Lower lobe of right lung (tissue), 2 donors: ENCODE measurements around the gene GATD1. TPM values are rescaled to one million over a fixed set of nuclear protein-coding genes. Genes with fewer than 3 reads are reported as not detected.

Experiments used
- ATAC-seq, 2 donors: fragments of 200-7000 bp; cut with Tn5 transposase; one replicate each; pipeline ENCODE4 v1.9.1; 2020 to 2022; ENCODE audit warnings: mild to moderate bottlenecking in 2 of 2, moderate library complexity in 2 of 2
- DNase-seq: peaks from one replicate; pipeline ENCODE4 v3.0.0-alpha.2; 2020
- H3K27ac ChIP-seq: fragments of 200-600 bp; one replicate; pipeline ENCODE4 v1.8.0; 2022
- H3K27me3 ChIP-seq: fragments of 200-600 bp; one replicate; pipeline ENCODE4 v1.8.0; 2022; ENCODE audit warnings: low read depth
- H3K36me3 ChIP-seq: fragments of 200-600 bp; one replicate; pipeline ENCODE4 v1.8.0; 2022; ENCODE audit warnings: mild to moderate bottlenecking
- H3K4me1 ChIP-seq: fragments of 200-600 bp; one replicate; pipeline ENCODE4 v1.8.0; 2022
- H3K4me3 ChIP-seq: fragments of 200-600 bp; one replicate; pipeline ENCODE4 v1.8.0; 2022; ENCODE audit warnings: mild to moderate bottlenecking
- H3K9me3 ChIP-seq: fragments of 200-600 bp; one replicate; pipeline ENCODE4 v1.8.0; 2022
- CTCF ChIP-seq: fragments of 200-600 bp; IDR thresholded peaks from one replicate; pipeline ENCODE4 v1.8.0; 2022; ENCODE audit warnings: antibody characterized with exemption, mild to moderate bottlenecking
- intact Hi-C: fragments of 100-400 bp; cut with DNase I; formaldehyde crosslinking; loops from one replicate; pipeline ENCODE4 v1.11.0; 2022
- total RNA-seq: library from RNA; stranded (reverse); fragmentation: NEBNext Ultra II Directional; extraction: Animal tissue kit (Norgen Biotek cat#: 25700); gene quantifications from one replicate; pipeline ENCODE4 v1.2.1, GENCODE V29; 2021
- donor health status: DM: no; HTN: yes; CAD: no; lungs with severe emphysema.

GATD1 gene
- total RNA-seq, 1 donor from 2014 or later: 46.7 TPM

DNA sequence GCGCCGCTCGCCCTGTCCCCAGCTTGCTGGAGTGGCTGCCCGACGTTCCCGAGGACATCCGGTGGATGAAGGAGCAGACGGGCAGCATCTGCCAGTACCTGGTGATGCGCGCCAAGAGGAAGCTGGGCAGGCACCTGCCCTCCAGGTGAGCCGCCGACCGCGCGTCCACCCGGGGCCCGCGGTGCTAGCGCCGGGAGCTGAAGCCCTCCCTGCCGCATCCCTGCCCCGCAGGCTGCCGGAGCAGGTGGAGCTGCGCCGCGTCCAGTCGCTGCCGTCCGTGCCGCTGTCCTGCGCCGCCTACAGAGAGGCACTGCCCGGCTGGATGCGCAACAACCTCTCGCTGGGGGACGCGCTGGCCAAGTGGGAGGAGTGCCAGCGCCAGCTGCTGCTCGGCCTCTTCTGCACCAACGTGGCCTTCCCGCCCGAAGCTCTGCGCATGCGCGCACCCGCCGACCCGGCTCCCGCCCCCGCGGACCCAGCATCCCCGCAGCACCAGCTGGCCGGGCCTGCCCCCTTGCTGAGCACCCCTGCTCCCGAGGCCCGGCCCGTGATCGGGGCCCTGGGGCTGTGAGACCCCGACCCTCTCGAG is 47.1 kb upstream of the GATD1 start:
- H3K4me1 ChIP-seq: peaks cover 65% of the 10 kb centered on the region
- no peaks in the 10 kb centered on the region for H3K9me3 ChIP-seq
- ATAC-seq (no peak), DNase-seq (no peak)
- no peak overlapping the region for H3K27ac ChIP-seq
- H3K27me3 ChIP-seq: no peaks in the 10 kb centered on the region
- no peak for TF ChIP-seq CTCF
- no peak overlapping the region for H3K4me3 ChIP-seq
- H3K36me3 ChIP-seq: peaks cover 42% of the 10 kb centered on the region
- intact Hi-C loops: no loop called here

DNA sequence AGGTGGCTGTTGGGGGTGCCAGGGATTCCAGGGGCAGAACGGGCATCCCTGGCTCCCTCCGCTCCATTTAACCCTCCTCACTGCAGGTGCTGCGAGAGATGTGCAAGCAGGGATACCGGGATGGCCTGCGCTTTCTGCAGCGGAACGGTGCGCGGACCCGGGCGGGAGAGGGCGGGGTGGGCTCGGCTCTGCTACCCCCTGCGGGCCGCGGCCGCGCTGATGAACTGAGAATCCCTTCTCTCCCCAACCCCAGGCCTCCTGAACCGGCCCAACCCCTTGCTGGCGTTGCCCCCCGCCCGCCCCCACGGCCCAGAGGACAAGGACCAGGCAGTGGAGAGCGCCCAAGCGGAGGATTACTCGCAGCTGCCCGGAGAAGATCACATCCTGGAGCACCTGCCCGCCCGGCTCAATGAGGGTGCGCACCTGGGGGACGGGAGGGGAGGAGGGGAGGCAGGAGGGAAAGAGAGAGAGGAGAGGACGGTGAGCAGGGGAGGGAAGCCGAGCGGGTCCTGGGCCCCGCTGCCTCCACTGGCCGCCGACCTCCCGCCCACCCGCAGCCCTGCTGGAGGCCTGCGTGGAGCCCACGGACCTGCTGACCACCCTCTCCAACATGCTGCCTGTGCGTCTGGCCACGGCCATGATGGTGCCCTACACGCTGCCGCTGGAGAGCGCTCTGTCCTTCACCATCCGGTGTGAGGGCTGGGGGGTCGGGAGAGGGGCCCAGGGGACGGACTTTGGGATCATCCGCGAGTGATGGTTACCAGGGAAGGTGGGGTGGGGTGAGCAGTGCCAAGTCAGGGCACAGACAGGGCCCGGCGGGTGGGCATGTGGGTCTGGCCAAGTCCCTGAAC is 46.4 kb upstream of the GATD1 start:
- intact Hi-C loops: no loop called here
- H3K4me3 ChIP-seq: no peak overlapping the region

DNA sequence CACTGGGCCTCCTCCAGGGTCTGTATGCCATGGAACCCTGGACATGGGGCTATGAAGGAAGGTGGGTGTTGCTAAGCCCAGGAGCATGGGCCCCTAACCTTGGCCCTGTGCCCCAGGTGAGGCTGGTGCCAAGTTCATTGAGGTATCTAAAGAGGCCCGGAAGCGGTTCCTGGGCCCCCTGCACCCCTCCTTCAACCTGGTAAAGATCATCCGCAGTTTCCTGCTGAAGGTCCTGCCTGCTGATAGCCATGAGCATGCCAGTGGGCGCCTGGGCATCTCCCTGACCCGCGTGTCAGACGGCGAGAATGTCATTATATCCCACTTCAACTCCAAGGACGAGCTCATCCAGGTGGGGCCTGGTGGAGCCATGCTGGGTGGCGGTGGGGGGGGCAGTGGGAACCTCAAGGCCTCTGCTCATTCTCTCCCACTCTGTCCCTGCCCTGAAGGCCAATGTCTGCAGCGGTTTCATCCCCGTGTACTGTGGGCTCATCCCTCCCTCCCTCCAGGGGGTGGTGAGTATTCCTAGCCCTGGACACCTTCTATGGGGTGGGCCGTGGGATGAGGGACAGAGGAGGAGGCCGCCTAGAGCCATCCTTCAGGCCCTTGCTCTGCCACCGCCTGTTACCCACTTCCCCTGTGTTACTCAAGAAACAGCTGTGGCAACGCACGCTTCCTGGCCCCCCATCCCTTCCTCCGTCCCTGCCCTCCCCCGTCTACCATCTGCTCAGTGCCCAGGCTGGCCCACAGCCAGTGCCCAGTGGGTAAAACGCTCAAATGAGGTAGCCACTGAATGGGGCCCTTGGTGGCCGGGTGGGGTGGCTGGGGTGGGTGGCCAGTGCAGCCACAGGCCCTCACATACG is 44.5 kb upstream of the GATD1 start:
- Histone ChIP-seq H3K4me1 (peaks cover 46% of the 10 kb centered on the region), H3K36me3 (peaks cover 42% of the 10 kb centered on the region), H3K4me3 (peak overlapping the region; percentile 68), H3K27me3 (no peaks in the 10 kb centered on the region), H3K27ac (peak overlapping the region; percentile 95), H3K9me3 (no peaks in the 10 kb centered on the region)
- no peak for TF ChIP-seq CTCF
- peak; percentile 85 for DNase-seq
- intact Hi-C loops: no loop called here
- peak in 1 of 2 donors; percentile 1 for ATAC-seq

More for the DNA sequence above, 46.4 kb upstream of the GATD1 start:
- ATAC-seq: no peak
- Histone ChIP-seq H3K9me3 (no peaks in the 10 kb centered on the region), H3K4me1 (peaks cover 61% of the 10 kb centered on the region), H3K27ac (no peak overlapping the region), H3K36me3 (peaks cover 42% of the 10 kb centered on the region), H3K27me3 (no peaks in the 10 kb centered on the region)
- no peak for TF ChIP-seq CTCF
- DNase-seq: no peak

DNA sequence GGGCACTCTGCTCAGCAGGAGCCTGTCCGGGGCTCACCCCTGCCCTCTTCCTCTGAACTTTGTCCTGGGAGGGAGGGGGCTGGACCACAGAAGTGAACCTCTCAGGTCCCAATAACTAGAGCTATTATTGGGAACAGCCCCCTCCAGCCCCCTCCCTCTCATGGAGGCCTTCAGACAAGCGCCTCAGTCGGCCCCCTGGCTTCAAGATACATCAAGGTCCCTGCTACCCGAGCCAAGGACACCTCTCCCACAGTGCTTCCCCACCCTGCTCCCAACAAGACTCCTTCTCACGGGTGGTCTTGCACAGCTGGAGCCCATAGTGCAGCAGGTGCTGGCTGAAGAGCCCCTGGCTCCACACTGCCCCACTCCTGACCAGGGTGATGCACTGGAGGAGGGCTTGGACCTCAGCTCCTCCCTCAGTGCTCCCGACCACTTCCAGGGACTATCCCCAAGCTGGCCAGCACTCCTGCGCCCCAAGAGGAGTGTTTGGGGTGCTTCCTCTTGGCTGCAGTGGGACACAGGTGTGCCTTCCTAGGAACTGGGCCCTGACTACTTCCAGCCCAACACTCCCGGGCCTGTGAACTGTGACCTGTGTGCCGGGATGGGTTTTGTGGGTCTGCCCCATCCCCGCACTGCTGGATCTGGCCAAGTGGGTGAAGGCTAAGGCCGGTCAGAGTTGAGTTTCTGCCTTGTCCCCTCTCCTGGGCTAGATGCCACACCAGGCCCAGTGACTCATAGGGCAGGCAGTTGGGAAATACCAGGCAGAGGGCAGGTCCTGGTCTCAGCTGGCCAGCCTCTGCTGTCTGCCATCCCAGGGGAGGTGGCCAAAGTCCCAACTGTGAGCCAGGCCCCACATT is 43.6 kb upstream of the GATD1 start:
- no peak for TF ChIP-seq CTCF
- H3K27ac ChIP-seq: peak overlapping the region; percentile 95
- H3K4me3 ChIP-seq: peak overlapping the region; percentile 68
- H3K4me1 ChIP-seq: peaks cover 38% of the 10 kb centered on the region
- peaks cover 42% of the 10 kb centered on the region for H3K36me3 ChIP-seq
- DNase-seq (peak; percentile 88), ATAC-seq (peak; percentile 64 to 67)
- H3K9me3 ChIP-seq: no peaks in the 10 kb centered on the region
- intact Hi-C loops: no loop called here
- H3K27me3 ChIP-seq: no peaks in the 10 kb centered on the region
